ENCODE results near the gene FUS.

GRCh38 chr16:31201582-31202413 lies 21.9 kb downstream of the FUS start:
- TF ChIP-seq CTCF (IDR thresholded peaks at IDR 0.05), result no peak
- TF ChIP-seq POLR2A (IDR thresholded peaks at IDR 0.05), result peak in 1 of 4 donors; percentile 27
